HG02798 (cell line): ENCODE measurements around the gene RGS19.

Experiments used
- ATAC-seq: cut with Tn5 transposase; IDR thresholded peaks from one replicate; pipeline ENCODE4 v1.9.1; 2021; ENCODE audit warnings: mild to moderate bottlenecking; ENCODE audit not compliant: unreplicated experiment, poor library complexity

The RGS19 gene

DNA sequence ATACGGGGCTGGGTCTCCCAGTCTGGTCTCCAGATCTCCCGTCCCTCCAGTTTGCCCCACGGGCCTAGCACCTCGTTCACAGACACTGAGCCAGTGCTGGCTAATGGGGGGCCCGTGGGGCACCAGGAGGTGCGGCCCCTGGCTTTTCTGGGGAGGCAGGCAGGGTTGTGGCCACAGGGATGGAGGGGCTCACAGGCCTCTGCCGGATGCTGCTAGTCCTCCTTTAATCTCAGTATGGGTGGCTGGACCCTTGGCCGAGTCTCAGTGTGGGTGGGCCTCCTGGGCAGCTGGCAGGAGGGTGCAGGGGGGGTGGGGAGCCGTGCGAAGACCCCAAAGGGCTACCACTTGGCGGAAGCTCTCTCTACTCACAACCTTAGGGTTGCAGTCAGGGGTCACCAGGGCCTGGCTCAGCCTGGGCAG is 28.3 kb downstream of the RGS19 start:
- ATAC-seq = no peak

DNA sequence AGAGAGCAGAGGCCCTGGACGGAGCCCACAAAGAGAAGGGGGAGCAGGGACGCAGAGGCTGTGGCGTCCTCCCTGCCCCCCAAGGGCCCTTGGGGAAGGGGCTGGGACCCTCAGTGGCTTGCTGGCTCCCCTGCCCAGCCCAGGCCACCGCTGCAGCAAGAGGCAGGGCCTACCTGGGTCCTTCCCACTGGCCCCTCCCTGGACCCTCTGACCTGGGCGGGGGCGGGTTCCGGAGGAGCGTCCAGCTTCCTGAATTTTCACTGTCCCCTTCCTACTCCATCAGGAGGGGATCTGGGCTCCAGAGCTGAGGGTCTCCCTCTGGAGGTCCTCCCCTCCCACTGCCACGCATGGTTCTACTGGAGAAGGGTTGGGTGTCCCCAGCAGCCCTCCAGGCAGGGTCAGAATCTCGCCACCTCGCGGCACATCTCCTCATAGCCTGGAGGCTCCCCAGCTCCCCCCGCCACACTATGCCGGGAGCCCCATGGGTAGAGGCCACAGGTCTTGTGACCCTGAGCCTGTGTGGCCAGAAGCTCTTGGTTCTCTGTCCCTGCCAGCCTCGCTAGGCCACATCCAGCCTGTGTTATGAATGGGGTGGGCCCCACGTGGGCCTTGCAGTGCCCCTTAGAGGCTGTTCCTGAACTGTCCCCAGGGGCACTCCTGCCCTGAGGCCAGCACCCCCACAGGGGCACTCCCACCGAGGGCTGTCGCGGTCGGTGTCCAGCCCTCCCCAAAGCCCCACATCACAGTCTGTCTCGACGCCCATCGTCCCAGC is 28.9 kb downstream of the RGS19 start:
- ATAC-seq = no peak

DNA sequence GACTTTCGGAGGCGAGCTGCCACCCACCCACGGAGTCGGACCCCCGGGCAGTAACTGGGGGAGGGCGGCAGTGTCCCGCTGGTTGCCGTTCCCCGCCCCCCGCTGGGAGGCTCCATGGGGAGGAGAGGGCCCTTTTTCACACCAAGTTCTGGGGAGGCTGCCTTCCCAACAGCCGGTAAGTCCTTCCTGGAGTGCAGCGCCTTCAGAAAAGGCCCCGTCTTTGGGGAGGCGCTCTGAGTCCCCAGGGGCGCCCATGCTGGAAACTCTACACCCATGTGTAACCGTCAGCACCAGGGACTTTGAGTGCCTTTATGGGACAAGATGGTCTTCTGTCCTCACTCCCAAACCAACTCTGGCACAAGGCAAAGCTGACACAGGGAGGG is 29.4 kb downstream of the RGS19 start:
- ATAC-seq = no peak

DNA sequence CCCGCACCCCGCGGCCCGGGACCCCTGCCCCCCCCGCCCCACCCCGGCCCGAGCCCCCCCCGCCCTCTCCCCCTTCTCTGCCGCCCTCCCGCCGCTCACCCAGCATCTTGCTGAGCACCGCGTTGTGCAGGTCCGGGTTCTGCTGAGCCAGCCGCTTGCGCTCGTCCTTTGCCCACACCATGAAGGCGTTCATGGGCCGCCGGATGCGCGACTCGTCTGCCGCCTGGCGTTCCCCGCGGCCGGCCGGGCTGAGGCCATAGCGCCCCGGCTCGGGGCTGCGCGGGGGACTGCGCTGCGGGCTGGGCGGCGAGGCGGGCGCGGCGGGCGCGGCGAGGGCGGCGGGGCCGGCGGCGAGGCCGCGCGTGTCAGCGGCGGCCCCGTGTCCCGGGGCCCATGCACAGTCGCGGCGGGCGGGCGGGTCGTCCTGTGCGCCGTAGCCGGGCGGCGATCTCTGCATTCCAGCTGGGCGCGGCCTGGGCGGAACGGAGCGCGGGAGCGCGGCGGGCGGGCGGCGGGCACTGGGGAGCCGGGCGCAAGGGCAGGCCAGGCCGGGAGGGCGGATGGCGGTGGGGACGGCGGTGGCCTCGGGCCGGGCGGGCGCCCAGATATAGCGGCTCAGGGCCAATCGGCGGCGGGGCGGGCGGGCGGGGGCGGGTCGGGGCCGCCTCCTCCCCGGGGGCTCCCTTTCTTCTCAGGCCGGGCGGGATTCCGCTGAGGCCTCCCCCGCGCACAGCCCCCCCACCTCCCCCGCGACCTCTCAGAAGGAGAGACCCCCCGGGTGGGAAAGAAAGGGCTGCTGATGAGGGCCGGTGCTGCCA is 30.0 kb downstream of the RGS19 start, which contains the start of gene SOX18:
TSS of gene SOX18 (minus strand) at position 580 of the 818 bp plus-strand sequence. CDS start at position 457, 123 bp downstream.
- ATAC-seq = no peak

DNA sequence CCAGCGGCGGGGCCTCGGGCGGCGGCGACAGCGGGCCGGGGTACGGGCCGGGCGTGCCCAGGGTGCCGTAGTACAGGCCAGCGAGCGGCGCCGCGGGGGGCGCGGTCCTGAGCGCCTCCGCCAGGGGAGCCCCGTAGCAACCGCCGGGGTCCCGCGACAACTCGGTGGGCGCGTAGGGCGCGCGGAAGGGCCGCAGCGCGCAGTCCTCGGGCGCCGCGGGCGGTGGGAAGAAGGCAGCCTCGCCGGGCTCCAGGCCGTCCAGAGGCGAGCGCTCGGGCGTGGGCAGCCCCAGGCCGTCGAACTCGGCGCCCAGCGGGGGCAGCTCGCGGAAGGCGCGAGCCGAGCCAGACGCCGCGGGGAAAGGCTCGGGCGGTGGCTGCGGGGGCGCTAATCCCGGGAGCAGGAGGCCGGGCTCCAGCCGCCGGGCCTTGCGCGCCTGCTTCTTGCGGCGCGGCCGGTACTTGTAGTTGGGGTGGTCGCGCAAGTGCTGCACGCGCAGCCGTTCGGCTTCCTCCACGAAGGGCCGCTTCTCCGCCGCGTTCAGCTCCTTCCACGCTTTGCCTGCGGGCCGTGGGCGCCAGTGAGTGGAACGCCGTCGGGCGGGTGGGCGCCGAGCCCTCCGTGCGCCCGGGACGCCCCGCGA is 30.8 kb downstream of the RGS19 start:
- no peak for ATAC-seq

DNA sequence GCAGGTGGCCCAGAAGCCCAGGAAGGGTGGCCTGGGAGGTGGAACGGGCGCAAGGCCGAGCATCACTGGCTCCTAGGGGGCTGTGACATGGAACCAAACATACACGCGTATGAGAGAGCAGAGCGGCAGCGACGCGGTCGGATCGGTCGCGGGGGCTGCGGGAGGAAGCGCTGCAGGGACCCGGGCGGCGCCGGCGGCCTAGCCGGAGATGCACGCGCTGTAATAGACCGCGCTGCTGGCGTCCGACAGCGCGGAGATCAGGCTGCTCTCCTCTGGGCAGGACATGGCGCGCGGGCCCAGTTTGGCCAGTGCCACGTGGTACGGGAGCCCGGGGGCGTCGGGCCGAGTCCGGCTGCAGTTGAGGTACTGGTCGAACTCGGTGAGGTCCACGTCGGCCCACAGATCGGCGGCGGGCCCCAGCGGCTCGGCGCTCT is 31.3 kb downstream of the RGS19 start:
- ATAC-seq = no peak

DNA sequence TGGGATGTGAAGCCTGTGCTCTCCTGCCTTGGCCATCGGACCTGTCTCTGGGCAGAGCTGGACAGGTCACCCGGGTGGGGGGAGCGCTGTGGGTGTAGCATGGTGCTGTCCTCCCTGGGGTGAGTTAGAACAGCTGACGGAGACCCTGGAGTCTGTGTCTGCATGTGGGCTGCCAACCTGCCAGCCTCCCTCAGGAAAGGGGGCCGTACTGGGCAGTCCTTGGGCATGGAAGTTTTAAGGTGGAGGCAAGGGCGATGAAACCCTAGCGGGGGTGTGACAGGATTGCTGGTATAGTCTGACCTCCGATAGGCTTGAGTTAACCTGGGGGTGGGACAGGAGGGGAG is 32.3 kb downstream of the RGS19 start:
- no peak for ATAC-seq

DNA sequence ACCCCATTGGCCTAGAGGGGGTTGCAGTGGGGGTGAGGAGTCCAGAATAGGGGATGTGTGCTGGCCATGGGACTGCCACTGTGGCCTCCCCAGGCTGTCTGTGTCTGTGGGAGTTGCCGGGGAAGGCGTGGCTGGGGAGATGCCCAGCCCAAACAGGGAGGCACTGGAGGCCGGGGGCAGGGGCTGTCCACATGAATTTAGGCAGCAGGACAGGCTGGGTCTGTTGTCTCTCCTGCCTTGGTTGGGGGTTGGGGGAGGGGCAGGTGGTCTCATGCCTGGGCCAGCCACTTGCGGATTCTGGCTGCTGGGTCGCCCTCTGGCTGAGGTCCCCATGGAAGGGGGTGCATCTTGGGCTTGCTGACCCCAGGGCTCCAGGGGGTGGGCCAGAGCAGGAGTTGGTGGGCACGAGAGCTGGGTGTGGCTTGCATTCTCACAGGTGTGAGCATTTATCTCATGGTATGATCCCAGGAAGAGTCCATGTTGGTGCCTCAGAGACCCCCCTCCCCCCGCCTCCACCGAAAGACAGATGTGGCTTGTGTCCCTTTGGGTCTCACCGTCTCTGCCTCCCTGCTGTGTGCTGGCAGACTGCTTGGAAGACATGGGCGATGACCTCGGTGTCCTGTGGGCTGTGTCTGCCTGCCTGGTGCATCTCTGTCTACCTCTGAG is 33.8 kb downstream of the RGS19 start:
- ATAC-seq = no peak

DNA sequence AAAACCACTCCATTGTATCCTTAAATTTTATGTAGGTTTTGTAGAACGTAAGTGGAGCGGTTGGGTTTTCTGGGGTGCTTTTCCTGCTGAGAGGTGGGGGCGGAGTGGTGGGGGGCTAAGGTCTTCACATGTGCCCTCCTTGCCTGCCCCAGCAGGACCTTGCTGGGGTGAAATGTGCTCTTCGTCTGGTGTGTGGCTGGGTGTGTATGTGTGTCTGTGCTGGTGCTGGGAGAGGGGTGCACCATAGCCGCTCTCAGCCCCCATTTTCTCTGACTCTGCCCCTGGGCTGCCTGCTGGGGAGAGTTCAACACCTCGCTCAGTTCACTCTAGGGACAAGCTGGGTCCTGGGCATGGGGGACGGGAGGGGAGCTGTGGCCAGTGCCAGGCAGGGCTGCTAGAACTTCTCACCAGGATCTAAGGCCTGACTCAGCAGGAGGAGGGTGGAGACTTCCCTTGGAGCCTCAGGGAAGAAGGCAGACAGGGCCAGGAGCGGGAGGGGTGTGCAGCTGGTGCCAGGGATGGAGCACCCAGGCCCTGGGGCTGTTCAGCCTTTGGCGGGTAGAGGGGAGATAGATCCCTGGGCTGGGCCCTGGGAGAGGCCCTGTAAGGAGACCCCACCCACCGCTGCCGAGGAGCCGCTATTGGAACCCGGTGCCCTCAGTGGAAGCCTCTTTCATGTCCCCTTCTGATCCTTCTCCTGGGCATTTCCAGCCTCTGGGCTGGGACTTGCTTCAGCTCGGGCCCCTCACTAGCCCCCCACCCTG is 34.7 kb downstream of the RGS19 start:
- no peak for ATAC-seq

DNA sequence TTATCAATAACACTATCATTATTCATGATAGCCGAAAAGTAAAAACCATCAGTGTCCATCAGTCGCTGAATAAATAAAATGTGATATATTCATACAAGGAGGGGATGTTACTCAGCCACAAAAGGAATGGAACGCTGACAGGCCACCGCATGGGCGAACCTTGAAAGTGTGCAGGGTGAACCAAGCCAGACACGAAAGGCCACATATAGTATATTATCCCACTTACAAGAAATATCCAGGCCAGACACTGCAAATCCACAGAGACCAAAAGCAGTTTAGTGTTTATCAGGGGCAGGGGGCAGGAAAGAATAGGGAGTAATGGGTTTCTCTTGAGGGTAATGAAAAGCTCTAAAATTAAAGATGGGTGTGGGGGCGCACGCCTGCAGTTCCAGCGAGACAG is 35.5 kb downstream of the RGS19 start:
- ATAC-seq = no peak

DNA sequence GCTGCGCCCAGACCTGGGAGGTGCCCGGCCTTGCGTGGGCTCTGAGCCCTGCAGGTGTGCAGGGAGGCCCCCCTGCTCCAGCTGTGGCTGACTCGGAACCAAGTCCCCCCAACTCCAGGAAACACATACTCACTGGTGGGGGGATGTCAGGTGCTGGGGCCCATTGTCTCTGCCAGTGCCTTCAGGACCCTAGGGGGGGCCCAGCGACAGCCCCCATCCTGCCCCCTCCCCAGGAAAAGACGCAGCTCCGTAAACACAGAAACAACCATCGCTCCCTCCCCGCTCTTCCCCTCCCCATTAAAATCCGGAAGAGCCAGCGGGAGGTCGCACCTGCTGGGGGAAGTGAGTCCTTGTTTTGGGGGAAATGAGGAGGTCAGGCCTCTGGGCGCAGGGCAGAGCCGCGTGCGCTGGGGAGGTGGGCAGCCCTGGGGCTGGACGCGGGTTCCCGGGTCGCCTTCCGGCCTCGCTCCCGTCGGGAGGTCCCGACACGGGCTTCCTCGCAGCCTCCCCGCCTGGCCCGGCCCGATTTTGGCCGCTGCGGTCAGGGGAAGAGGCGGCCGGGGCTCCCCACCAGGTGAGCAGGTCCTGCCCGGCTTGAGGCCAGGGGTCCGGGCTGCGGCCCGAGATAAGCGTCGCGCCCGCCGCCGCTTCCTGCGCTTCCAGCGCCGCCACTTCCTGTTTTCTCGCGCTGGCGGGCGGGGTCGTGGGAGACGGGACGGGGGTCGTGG is 37.1 kb downstream of the RGS19 start:
- ATAC-seq = no peak

DNA sequence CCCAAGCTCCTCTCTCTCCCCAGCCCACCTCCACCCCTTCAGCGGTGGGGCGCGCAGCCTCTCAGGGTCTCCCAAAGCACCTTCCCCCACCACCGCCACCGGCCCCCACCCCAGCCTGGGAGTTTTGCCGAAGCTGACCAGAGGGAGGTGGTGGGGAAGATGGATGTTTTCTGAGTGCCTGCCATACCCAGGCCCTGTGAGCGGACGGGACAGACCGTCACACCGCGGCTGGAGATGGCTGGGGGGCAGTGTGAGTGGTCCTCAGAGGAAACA is 37.6 kb downstream of the RGS19 start:
- ATAC-seq = no peak

DNA sequence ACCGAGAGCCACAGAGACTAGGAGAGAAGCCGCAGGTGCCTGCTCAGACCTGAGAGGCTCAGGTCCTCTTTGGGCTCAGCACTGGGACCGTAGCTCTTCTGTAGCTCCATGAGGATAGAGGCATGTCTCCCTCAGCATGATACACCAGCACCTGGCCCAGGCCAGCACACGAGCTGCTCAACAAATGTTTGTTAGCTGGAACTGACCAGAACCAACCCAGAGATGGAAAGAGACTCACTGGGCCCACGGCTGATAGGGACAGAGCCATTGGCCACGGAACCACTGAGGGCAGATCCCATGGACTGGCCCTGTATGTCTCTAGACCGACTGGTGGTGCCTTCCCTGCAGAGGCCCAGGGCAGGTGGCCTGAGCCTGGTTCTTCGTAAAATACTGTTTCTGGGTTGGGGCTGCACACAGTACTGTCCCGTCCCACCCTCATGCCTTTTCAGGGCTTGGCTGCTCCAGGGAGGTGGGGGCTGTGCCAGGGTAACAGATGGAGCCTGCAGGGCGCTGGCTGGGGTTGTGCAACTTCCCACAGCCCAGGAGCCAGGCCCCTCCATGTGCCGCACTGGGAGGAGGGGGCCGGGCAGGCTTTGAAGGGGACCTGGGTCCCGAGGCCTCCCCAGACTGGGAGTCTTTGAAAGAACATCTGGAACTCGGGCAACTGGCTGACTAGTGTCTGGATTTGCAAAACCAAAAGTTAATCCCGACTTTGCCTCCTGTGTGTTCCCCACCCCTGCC is 38.1 kb downstream of the RGS19 start:
- ATAC-seq = no peak

DNA sequence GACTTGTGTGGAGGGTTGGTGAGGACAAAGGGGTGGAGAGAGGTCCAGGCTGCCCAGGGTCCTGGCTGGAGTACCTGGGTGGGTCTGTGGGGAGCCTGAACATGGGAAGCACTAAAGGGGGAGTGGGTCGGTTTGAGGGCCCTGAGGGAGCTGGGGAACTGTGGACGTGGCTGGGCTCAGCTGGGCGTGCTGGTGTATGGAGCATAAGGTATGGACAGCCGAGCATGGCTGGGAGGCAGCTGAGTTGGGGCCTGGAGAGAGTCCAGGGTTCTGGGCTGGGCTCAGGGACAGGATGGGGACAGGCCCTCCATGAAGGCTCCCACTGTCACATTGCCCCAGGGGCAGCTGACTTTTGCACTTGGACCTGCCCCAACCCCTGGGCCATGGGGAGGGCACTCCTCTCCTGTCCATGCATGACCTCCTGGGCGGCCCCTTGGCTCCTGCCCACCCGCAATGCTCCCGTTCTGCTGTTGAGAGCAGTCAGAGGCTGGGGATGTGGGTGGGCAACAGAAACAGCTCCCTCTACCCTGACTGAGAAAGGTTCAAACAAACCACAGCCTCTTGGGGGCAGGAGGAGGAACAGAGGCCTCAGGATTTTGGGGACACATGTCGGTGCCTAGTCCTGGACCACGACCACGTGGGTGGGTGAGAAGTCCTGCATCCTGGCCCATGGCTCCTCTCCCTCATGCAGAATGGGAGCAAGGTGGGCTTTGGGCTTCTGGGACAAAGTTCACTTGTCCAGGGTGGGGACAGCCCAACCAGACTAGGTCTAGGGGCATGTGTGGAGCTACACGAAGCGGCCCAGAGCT is 38.9 kb downstream of the RGS19 start:
- ATAC-seq = no peak

DNA sequence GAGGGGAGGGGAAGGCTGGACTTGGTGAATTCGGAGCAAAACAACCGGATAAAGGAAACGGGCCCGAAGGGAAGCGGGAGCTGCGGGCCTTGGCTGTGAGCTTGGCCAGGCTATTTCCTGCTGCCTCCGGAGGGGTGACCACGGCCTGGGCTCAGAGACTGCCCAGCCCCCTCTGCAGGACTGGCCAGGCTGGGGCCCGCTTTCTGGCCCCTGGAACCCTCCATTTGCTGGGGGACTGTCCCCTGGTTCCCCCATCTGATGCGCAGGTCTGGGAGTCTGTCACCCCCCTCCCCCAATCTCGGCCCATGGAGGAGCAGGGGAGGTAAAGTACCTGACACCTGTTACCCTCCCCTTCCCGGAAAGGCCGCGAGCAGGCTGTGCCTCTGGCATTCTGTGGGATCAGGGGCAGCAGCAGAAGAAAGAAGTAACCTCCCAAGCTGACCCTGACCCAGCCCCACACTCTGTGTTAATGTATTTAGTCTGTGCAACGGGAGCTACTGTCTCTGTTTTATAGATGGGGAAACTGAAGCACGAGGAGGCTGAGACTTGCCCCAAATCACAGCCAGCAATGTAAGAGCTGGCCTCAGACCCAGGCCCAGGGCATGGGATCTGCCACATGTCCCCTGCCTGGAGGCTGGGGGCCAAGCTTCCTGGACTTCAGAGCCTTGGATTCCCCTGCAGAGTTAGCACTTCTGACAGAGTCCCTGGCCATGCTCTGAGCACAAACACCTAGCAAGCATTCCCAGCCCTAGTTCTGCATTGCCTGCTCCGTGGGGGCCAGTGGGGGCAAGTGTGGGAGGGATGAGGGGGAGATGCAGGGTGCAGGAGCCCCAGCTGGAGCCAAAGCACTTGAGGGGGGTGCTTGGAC is 39.8 kb downstream of the RGS19 start:
- ATAC-seq = no peak

DNA sequence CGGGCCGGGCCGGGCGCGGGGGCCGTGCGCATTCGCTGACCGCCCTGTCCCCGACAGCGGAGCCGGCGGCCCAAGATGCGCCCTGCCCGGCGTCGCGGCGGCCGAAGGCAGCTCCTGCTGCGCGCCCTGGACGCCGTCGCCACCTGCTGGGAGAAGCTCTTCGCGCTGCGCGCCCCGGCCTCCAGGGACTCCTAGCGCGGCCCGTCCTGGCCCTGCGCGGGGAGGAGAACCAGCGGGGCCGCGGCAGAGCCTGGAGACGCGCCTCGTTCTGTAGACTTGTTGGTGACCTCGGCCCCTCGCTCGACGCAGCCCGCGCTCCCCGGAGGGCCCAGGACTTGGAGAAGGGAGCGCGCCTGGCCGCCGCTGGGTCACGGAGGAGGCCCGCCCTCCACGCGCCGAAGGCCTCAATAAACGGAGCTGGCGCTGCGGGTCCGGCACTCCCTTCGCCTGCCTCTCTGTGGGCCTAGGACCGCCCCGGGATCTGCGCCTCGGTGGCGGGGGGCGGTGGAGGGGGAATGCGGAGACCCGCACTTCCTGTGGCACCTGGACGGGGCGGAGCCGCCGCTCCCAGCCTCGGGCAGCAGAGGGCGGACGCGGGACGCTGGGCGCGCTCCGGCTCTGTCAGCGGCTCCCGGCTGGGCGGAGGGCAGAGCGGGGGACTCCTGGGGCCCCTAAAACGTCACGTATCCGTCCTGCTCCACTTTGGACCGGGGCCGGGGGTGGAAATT is 40.6 kb downstream of the RGS19 start:
- ATAC-seq = peak; percentile 60

DNA sequence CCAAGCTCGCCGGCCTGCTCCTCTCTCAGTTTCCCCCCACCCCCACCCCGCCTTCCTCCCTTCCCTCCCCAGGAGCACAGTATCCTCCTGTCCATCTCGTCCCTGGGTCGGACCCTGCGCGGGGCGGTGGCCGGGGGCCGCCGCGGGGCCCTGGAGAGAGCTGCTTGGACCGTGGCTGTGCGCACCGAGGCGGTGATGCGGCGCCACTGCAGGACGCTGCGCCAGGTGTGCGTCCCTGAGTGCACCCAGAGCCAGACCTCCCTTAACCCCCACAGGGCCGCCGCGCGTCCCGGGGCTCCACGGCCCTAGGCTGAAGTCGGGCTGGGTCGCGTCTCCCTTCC is 41.1 kb downstream of the RGS19 start:
- peak; percentile 24 for ATAC-seq
